Neural progenitor cell (in vitro differentiated cells): ENCODE results near the gene IQCM. TPM values are rescaled to one million over a fixed set of nuclear protein-coding genes. Genes with fewer than 3 reads are reported as not detected.

Source experiments
- DNase-seq: peaks from one replicate; pipeline ENCODE4 v3.0.0-alpha.2; 2016; ENCODE audit warnings: low spot score
- H2AFZ ChIP-seq: fragments of 200-600 bp; sonication (generic); replicated peaks from 2 replicates; pipeline ENCODE4 v1.6.1; 2016; ENCODE audit warnings: antibody characterized with exemption
- H3F3A ChIP-seq: fragments of 200-600 bp; sonication (generic); 2 replicates; pipeline ENCODE4 v1.6.1; 2016; ENCODE audit warnings: antibody characterized with exemption, low read depth
- H3K27ac ChIP-seq: fragments of 200-600 bp; sonication (generic); 2 replicates; pipeline ENCODE4 v1.5.1; 2016; ENCODE audit warnings: mild to moderate bottlenecking
- H3K27me3 ChIP-seq: fragments of 200-600 bp; sonication (generic); 2 replicates; pipeline ENCODE4 v1.6.1; 2016; ENCODE audit warnings: mild to moderate bottlenecking, moderate library complexity
- H3K36me3 ChIP-seq: fragments of 200-600 bp; sonication (generic); 2 replicates; pipeline ENCODE4 v1.5.1; 2016
- H3K4me1 ChIP-seq: fragments of 200-600 bp; sonication (generic); 2 replicates; pipeline ENCODE4 v1.6.1; 2016; ENCODE audit warnings: mixed run types
- H3K4me2 ChIP-seq: fragments of 200-600 bp; sonication (generic); 2 replicates; pipeline ENCODE4 v1.6.1; 2016
- H3K4me3 ChIP-seq: fragments of 200-600 bp; sonication (generic); 2 replicates; pipeline ENCODE4 v1.5.1; 2016
- H3K79me2 ChIP-seq: fragments of 200-600 bp; sonication (generic); 2 replicates; pipeline ENCODE4 v1.6.1; 2016; ENCODE audit warnings: low read depth
- H3K9ac ChIP-seq: fragments of 200-600 bp; sonication (generic); 2 replicates; pipeline ENCODE4 v1.6.1; 2016
- H3K9me3 ChIP-seq: fragments of 200-600 bp; sonication (generic); 2 replicates; pipeline ENCODE4 v1.5.1; 2016; ENCODE audit warnings: low read depth
- H4K20me1 ChIP-seq: fragments of 200-600 bp; sonication (generic); 2 replicates; pipeline ENCODE4 v1.6.1; 2016; ENCODE audit warnings: low read depth
- H3K27ac Mint-ChIP-seq: 3 replicates; pipeline ENCODE4 v1.8.0; 2021; ENCODE audit warnings: mixed read lengths
- H3K27me3 Mint-ChIP-seq: 2 replicates; pipeline ENCODE4 v1.8.0; 2022; ENCODE audit warnings: low read depth, mild to moderate bottlenecking, inconsistent platforms, moderate library complexity, mixed read lengths; ENCODE audit not compliant: insufficient read depth
- H3K36me3 Mint-ChIP-seq: 3 replicates; pipeline ENCODE4 v1.8.0; 2021; ENCODE audit warnings: mixed read lengths
- H3K4me1 Mint-ChIP-seq: 3 replicates; pipeline ENCODE4 v1.8.0; 2021; ENCODE audit warnings: mixed read lengths
- H3K4me3 Mint-ChIP-seq: 3 replicates; pipeline ENCODE4 v1.8.0; 2021; ENCODE audit warnings: mild to moderate bottlenecking, moderate library complexity, mixed read lengths
- H3K9me3 Mint-ChIP-seq: 3 replicates; pipeline ENCODE4 v1.8.0; 2020; ENCODE audit warnings: mixed read lengths
- EZH2 ChIP-seq: fragments of 200-600 bp; sonication (generic); IDR thresholded peaks from 2 replicates; pipeline ENCODE4 v1.6.1; 2017; ENCODE audit warnings: antibody characterized with exemption, mild to moderate bottlenecking, moderate library complexity
- EZH2phosphoT487 ChIP-seq: fragments of 200-600 bp; sonication (generic); IDR thresholded peaks from 2 replicates; pipeline ENCODE4 v1.6.1; 2017; ENCODE audit warnings: antibody characterized with exemption
- total RNA-seq: library from RNA; depleted of rRNA; stranded (reverse); fragments of >200 nt; gene quantifications from 2 replicates; pipeline ENCODE4 v1.2.3, GENCODE V29; 2015; ENCODE audit warnings: low replicate concordance
- TF ChIP-seq, protein P1 (sequence below): fragments of 200-600 bp; sonication (generic); IDR thresholded peaks from 2 replicates; pipeline ENCODE4 v1.5.1; 2017; ENCODE audit warnings: antibody characterized with exemption, mild to moderate bottlenecking

IQCM gene
- total RNA-seq, 1 donor from 2014 or later: 0.26 TPM

DNA sequence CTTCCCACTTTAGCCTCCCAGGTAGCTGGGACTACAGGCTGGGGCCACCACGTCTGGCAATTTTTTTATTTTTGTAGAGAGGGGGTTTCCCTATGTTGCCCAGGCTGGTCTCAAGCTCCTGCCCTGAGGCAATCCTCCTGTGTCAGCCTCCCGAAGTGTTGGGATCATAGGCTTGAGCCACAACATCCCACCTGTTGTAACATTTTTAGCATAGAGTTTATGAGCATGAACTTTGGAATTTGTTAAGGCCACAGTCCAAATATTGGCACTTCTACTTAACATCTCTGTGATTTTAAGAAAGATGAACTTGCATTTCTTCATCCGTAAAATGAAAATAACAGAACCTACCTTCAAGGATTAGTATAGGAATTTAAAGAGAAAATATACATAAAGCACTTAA is 445.6 kb downstream of the IQCM start:
- Histone ChIP-seq H3K9me3 (no peaks in the 10 kb centered on the region), H3K4me3 (no peak overlapping the region), H3K27me3 (no peaks in the 10 kb centered on the region), H4K20me1 (no peaks in the 10 kb centered on the region), H3K36me3 (no peaks in the 10 kb centered on the region), H3F3A (no peaks in the 10 kb centered on the region), H3K4me1 (no peaks in the 10 kb centered on the region), H3K9ac (no peak overlapping the region), H3K27ac (no peak overlapping the region), H3K79me2 (no peaks in the 10 kb centered on the region), H3K4me2 (no peak overlapping the region), H2AFZ (no peak overlapping the region)
- Mint-ChIP-seq H3K4me3 (no peak overlapping the region), H3K9me3 (no peaks in the 10 kb centered on the region), H3K27me3 (no peaks in the 10 kb centered on the region), H3K36me3 (no peaks in the 10 kb centered on the region), H3K27ac (no peak overlapping the region), H3K4me1 (no peaks in the 10 kb centered on the region)
- DNase-seq: no peak
- TF ChIP-seq EZH2phosphoT487: no peak
- TF ChIP-seq, protein P1, sequence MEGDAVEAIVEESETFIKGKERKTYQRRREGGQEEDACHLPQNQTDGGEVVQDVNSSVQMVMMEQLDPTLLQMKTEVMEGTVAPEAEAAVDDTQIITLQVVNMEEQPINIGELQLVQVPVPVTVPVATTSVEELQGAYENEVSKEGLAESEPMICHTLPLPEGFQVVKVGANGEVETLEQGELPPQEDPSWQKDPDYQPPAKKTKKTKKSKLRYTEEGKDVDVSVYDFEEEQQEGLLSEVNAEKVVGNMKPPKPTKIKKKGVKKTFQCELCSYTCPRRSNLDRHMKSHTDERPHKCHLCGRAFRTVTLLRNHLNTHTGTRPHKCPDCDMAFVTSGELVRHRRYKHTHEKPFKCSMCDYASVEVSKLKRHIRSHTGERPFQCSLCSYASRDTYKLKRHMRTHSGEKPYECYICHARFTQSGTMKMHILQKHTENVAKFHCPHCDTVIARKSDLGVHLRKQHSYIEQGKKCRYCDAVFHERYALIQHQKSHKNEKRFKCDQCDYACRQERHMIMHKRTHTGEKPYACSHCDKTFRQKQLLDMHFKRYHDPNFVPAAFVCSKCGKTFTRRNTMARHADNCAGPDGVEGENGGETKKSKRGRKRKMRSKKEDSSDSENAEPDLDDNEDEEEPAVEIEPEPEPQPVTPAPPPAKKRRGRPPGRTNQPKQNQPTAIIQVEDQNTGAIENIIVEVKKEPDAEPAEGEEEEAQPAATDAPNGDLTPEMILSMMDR: no peak
- no peak for TF ChIP-seq EZH2

DNA sequence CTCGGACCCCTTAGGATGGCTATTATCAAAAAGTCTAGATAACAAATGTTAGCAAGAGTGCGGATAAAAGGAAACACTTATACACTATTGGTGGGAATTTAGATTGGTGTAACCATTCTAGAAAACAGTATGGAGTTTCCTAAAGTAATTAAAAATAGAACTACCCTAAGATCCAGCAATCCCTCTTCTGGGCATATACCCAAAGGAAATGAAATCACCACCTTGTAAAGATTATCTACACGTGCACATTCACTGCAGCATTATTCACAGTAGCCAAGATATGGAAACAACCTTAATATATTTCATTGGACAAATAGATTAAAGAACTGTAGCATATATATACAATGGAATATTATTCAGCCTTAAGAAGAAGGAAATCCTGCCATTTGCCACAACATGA is 462.4 kb downstream of the IQCM start:
- H3K27me3 Mint-ChIP-seq: peaks cover 2% of the 10 kb centered on the region
- H2AFZ ChIP-seq: no peak overlapping the region
- no peak for TF ChIP-seq EZH2
- TF ChIP-seq, protein P1: no peak
- H3K4me1 Mint-ChIP-seq: no peaks in the 10 kb centered on the region
- H3K36me3 ChIP-seq: no peaks in the 10 kb centered on the region
- H3K9me3 Mint-ChIP-seq: peaks cover 3% of the 10 kb centered on the region
- no peaks in the 10 kb centered on the region for H3K4me1 ChIP-seq
- DNase-seq: no peak
- H3F3A ChIP-seq: no peaks in the 10 kb centered on the region
- no peaks in the 10 kb centered on the region for H3K9me3 ChIP-seq
- H3K27me3 ChIP-seq: no peaks in the 10 kb centered on the region
- H3K79me2 ChIP-seq: no peaks in the 10 kb centered on the region
- no peak overlapping the region for H3K4me3 ChIP-seq
- H4K20me1 ChIP-seq: no peaks in the 10 kb centered on the region
- H3K4me2 ChIP-seq: no peak overlapping the region
- no peaks in the 10 kb centered on the region for H3K36me3 Mint-ChIP-seq
- H3K27ac ChIP-seq: no peak overlapping the region
- no peak overlapping the region for H3K27ac Mint-ChIP-seq
- H3K9ac ChIP-seq: no peak overlapping the region
- H3K4me3 Mint-ChIP-seq: no peak overlapping the region

DNA sequence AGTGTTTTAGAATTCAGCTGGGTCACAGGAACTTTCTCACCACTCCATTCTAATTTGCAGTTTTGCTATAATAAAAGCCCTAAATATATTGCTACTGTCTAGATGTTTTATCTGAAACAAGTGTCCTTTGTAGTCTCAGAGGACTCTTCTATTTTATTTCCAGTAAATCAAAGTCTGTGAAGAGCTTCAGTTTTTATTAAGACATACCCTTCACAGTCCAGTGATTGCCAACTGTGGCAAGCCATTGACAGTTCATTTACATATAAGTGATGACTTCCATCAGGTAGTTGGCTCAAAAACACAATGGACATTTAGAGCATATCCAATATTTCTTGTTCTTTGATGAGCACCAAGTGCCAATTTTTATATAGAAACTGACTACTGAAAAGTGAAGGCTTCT is 466.1 kb downstream of the IQCM start:
- Histone ChIP-seq H3K36me3 (no peaks in the 10 kb centered on the region), H2AFZ (no peak overlapping the region), H3K9ac (no peak overlapping the region), H3K27me3 (no peaks in the 10 kb centered on the region), H4K20me1 (no peaks in the 10 kb centered on the region), H3K9me3 (no peaks in the 10 kb centered on the region), H3K27ac (no peak overlapping the region), H3F3A (no peaks in the 10 kb centered on the region), H3K4me3 (no peak overlapping the region), H3K79me2 (no peaks in the 10 kb centered on the region), H3K4me2 (no peak overlapping the region), H3K4me1 (no peaks in the 10 kb centered on the region)
- TF ChIP-seq EZH2phosphoT487: no peak
- TF ChIP-seq, protein P1: no peak
- TF ChIP-seq EZH2: no peak
- DNase-seq: no peak
- H3K4me1 Mint-ChIP-seq: no peaks in the 10 kb centered on the region
- no peaks in the 10 kb centered on the region for H3K9me3 Mint-ChIP-seq
- no peak overlapping the region for H3K27ac Mint-ChIP-seq
- no peak overlapping the region for H3K4me3 Mint-ChIP-seq
- H3K36me3 Mint-ChIP-seq: no peaks in the 10 kb centered on the region
- peaks cover 2% of the 10 kb centered on the region for H3K27me3 Mint-ChIP-seq

DNA sequence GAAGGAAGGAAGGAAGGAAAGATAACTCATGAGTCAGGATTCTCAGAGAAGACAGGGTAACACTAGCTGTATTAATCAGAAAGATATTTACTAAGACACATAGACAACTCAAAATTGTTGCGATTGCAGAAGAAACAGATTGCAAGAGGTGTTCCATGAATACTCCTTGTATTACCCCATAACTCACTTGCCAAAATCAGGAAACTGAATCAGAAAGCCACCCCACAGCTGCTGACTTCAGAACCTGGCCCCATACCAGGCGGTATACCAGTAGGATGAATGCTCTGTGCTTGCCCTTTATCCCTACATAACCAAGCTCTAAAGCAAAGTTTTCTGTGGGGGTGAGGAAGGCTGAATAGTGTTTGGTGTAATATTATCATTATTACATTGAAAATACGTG is 468.5 kb downstream of the IQCM start:
- H3K9me3 ChIP-seq: no peaks in the 10 kb centered on the region
- TF ChIP-seq EZH2 (no peak), EZH2phosphoT487 (no peak)
- TF ChIP-seq, protein P1: no peak
- no peaks in the 10 kb centered on the region for H3K4me1 ChIP-seq
- H3K27ac ChIP-seq: no peak overlapping the region
- no peak overlapping the region for H3K4me2 ChIP-seq
- no peaks in the 10 kb centered on the region for H3K4me1 Mint-ChIP-seq
- H3K9ac ChIP-seq: no peak overlapping the region
- no peaks in the 10 kb centered on the region for H3K79me2 ChIP-seq
- no peaks in the 10 kb centered on the region for H3K36me3 Mint-ChIP-seq
- no peaks in the 10 kb centered on the region for H4K20me1 ChIP-seq
- no peaks in the 10 kb centered on the region for H3K36me3 ChIP-seq
- no peak overlapping the region for H2AFZ ChIP-seq
- no peaks in the 10 kb centered on the region for H3F3A ChIP-seq
- H3K9me3 Mint-ChIP-seq: no peaks in the 10 kb centered on the region
- H3K4me3 Mint-ChIP-seq: no peak overlapping the region
- DNase-seq: no peak
- no peaks in the 10 kb centered on the region for H3K27me3 ChIP-seq
- H3K27me3 Mint-ChIP-seq: peaks cover 4% of the 10 kb centered on the region
- no peak overlapping the region for H3K4me3 ChIP-seq
- no peak overlapping the region for H3K27ac Mint-ChIP-seq
